IMR-90 (cell line): ENCODE measurements around the gene OR4B1. TPM values are rescaled to one million over a fixed set of nuclear protein-coding genes. Genes with fewer than 3 reads are reported as not detected.
A peak's percentile ranks its signal among the peaks of the same experiment; 100 is the strongest.

Experiments used
- ATAC-seq: fragments of 200-7000 bp; cut with Tn5 transposase; 2 replicates; pipeline ENCODE4 v1.9.1; 2020; ENCODE audit warnings: low read depth, mild to moderate bottlenecking, moderate library complexity
- BruUV-seq: library from RNA; stranded (reverse); fragments of 400-500 nt; replicated peaks from 2 replicates; lab custom pipeline; 2021; lab: Mats Ljungman, UMichigan
- CTCF ChIA-PET: fragments of 300-600 bp; formaldehyde crosslinking; extraction: SDS; loops from one replicate; lab custom pipeline; 2021; ENCODE audit warnings: antibody characterized with exemption; lab: Yijun Ruan, JAX
- POLR2A ChIA-PET: fragments of 300-600 bp; sonication (Branson Sonifier 250); formaldehyde crosslinking; loops from one replicate; lab custom pipeline; 2022; ENCODE audit warnings: antibody characterized with exemption; ENCODE audit not compliant: unreplicated experiment; lab: Charles Lee
- DNase-seq: peaks from one replicate; pipeline ENCODE4 v3.0.0; 2013
- H2AFZ ChIP-seq: replicated peaks from 2 replicates; pipeline ENCODE3; 2013; ENCODE audit warnings: low read length, mild to moderate bottlenecking; ENCODE audit not compliant: poor library complexity
- H2AK5ac ChIP-seq: 2 replicates; pipeline ENCODE4 v1.6.1; 2013; ENCODE audit warnings: low read depth, low read length, inconsistent platforms
- H2AK9ac ChIP-seq: replicated peaks from 2 replicates; pipeline ENCODE3; 2013; ENCODE audit warnings: mild to moderate bottlenecking, low read depth, low read length, moderate library complexity; ENCODE audit not compliant: poor library complexity
- H2BK120ac ChIP-seq: 2 replicates; pipeline ENCODE4 v1.6.1; 2013; ENCODE audit warnings: low read depth, low read length, inconsistent platforms
- H2BK15ac ChIP-seq: 3 replicates; pipeline ENCODE4 v1.6.1; 2013; ENCODE audit warnings: low read depth, low read length, inconsistent platforms
- H2BK20ac ChIP-seq: 2 replicates; pipeline ENCODE4 v1.6.1; 2013; ENCODE audit warnings: low read depth, mild to moderate bottlenecking, inconsistent platforms, low read length, moderate library complexity
- H2BK5ac ChIP-seq: 2 replicates; pipeline ENCODE4 v1.6.1; 2013; ENCODE audit warnings: mild to moderate bottlenecking, low read depth, low read length, inconsistent platforms; ENCODE audit not compliant: poor library complexity, severe bottlenecking
- H3K14ac ChIP-seq: replicated peaks from 2 replicates; pipeline ENCODE4 v1.6.1; 2013; ENCODE audit warnings: low read depth, low read length, inconsistent platforms
- H3K18ac ChIP-seq: 2 replicates; pipeline ENCODE4 v1.6.1; 2013; ENCODE audit warnings: low read depth, low read length, control low read depth
- H3K23ac ChIP-seq: 2 replicates; pipeline ENCODE4 v1.6.1; 2013; ENCODE audit warnings: low read depth, low read length, inconsistent platforms
- H3K27ac ChIP-seq: 2 replicates; pipeline ENCODE4 v1.5.1; 2013; ENCODE audit warnings: mild to moderate bottlenecking, control low read depth, low read length; ENCODE audit not compliant: insufficient read depth
- H3K27me3 ChIP-seq: 2 replicates; pipeline ENCODE4 v1.6.1; 2013; ENCODE audit warnings: low read length; ENCODE audit not compliant: control insufficient read depth, insufficient read depth
- H3K36me3 ChIP-seq: 2 replicates; pipeline ENCODE4 v1.6.1; 2013; ENCODE audit warnings: low read length, mixed read lengths; ENCODE audit not compliant: control insufficient read depth, insufficient read depth
- H3K4ac ChIP-seq: 2 replicates; pipeline ENCODE4 v1.6.1; 2013; ENCODE audit warnings: low read depth, low read length, inconsistent platforms
- H3K4me1 ChIP-seq: 2 replicates; pipeline ENCODE4 v1.6.1; 2013; ENCODE audit warnings: low read length, mixed read lengths; ENCODE audit not compliant: control insufficient read depth, insufficient read depth
- H3K4me2 ChIP-seq: 2 replicates; pipeline ENCODE4 v1.6.1; 2013; ENCODE audit warnings: low read depth, mild to moderate bottlenecking, control low read depth, low read length, moderate library complexity
- H3K4me3 ChIP-seq: 2 replicates; pipeline ENCODE4 v1.5.1; 2013; ENCODE audit warnings: low read depth, mild to moderate bottlenecking, control low read depth, low read length, moderate library complexity; ENCODE audit not compliant: insufficient read depth
- H3K56ac ChIP-seq: 2 replicates; pipeline ENCODE4 v1.6.1; 2013; ENCODE audit warnings: low read length, inconsistent platforms; ENCODE audit not compliant: insufficient read depth; ENCODE audit errors: extremely low read depth
- H3K79me1 ChIP-seq, 2 experiments: 2 replicates each; pipeline ENCODE4 v1.6.1; 2013; ENCODE audit warnings: low read length in 2 of 2, inconsistent platforms in 1 of 2, low read depth in 1 of 2
- H3K9ac ChIP-seq: 2 replicates; pipeline ENCODE4 v1.6.1; 2013; ENCODE audit warnings: low read depth, low read length, control low read depth
- H3K9me1 ChIP-seq: 2 replicates; pipeline ENCODE4 v1.6.1; 2013; ENCODE audit warnings: low read length, inconsistent platforms; ENCODE audit not compliant: insufficient read depth
- H3K9me3 ChIP-seq: 2 replicates; pipeline ENCODE4 v1.6.1; 2013; ENCODE audit warnings: low read length; ENCODE audit not compliant: control insufficient read depth, insufficient read depth
- H4K20me1 ChIP-seq: 2 replicates; pipeline ENCODE4 v1.6.1; 2013; ENCODE audit warnings: low read length, inconsistent platforms; ENCODE audit not compliant: insufficient read depth
- H4K5ac ChIP-seq: 2 replicates; pipeline ENCODE4 v1.6.1; 2013; ENCODE audit warnings: mild to moderate bottlenecking, low read depth, low read length, control low read depth
- H4K8ac ChIP-seq, 2 experiments: 2 replicates each; pipeline ENCODE4 v1.6.1; 2013; ENCODE audit warnings: low read depth in 2 of 2, low read length in 2 of 2, control low read depth in 1 of 2, inconsistent platforms in 1 of 2
- H4K91ac ChIP-seq: 2 replicates; pipeline ENCODE4 v1.6.1; 2013; ENCODE audit warnings: low read depth, low read length, inconsistent platforms; ENCODE audit not compliant: insufficient read depth
- BHLHE40 ChIP-seq: fragments of 150-350 bp; IDR thresholded peaks from 2 replicates; pipeline ENCODE4 v1.6.1; 2016; ENCODE audit warnings: mild to moderate bottlenecking, low read depth, low read length
- CHD1 ChIP-seq: IDR thresholded peaks from 2 replicates; pipeline ENCODE4 v1.6.1; 2012; ENCODE audit warnings: low read depth, low read length, improper control_type of control experiment
- ELK1 ChIP-seq: fragments of 150-350 bp; IDR thresholded peaks from 2 replicates; pipeline ENCODE4 v1.6.1; 2016; ENCODE audit warnings: low read depth, mild to moderate bottlenecking, low read length, moderate library complexity, borderline replicate concordance
- FOS ChIP-seq: fragments of 150-350 bp; IDR thresholded peaks from 2 replicates; pipeline ENCODE4 v1.6.1; 2016; ENCODE audit warnings: low read depth, low read length
- MAFK ChIP-seq: IDR thresholded peaks from 2 replicates; pipeline ENCODE4 v1.6.1; 2012; ENCODE audit warnings: low read depth, low read length, improper control_type of control experiment
- MAZ ChIP-seq: IDR thresholded peaks from 2 replicates; pipeline ENCODE4 v1.6.1; 2012; ENCODE audit warnings: low read depth, mild to moderate bottlenecking, low read length, improper control_type of control experiment, moderate library complexity, borderline replicate concordance
- RAD21 ChIP-seq: IDR thresholded peaks from 2 replicates; pipeline ENCODE4 v1.6.1; 2012; ENCODE audit warnings: low read length, improper control_type of control experiment
- RCOR1 ChIP-seq: IDR thresholded peaks from 2 replicates; pipeline ENCODE4 v1.6.1; 2012; ENCODE audit warnings: mild to moderate bottlenecking, low read length, improper control_type of control experiment; ENCODE audit not compliant: insufficient replicate concordance
- WGBS, 2 experiments: methylation state at CpG; one replicate each; pipeline versions ENCODE4 v1.1.5 to v1.1.7; 2013; ENCODE audit warnings: missing lambda C conversion rate in 2 of 2; ENCODE audit not compliant: insufficient read length in 1 of 2; ENCODE audit errors: extremely low coverage in 2 of 2; 5-methylcytosine and 5-hydroxymethylcytosine counted together
- dilution Hi-C: fragments of 300-500 bp; cut with HindIII; formaldehyde crosslinking; loops from one replicate; pipeline ENCODE4 v1.14.3; 2018; ENCODE audit warnings: low sequenced_read_pairs; ENCODE audit not compliant: unreplicated experiment
- in situ Hi-C: fragments of 300-500 bp; cut with MboI; formaldehyde crosslinking; loops from 3 replicates; pipeline ENCODE4 v1.14.3; 2019; ENCODE audit warnings: low sequenced_read_pairs, inconsistent platforms, mixed read lengths
- intact Hi-C: fragments of 100-400 bp; cut with micrococcal nuclease; formaldehyde crosslinking; loops from 2 replicates; pipeline ENCODE4 v1.10.0; 2022
- polyA plus RNA-seq, 3 experiments: library from polyadenylated mRNA; depleted of rRNA; stranded (reverse); fragments of >200 nt; gene quantifications; 2 replicates each; pipeline ENCODE4 v1.2.3, GENCODE V29; 2012; ENCODE audit warnings: low replicate concordance in 1 of 3
- total RNA-seq: library from RNA; depleted of rRNA; stranded (reverse); fragments of >200 nt; gene quantifications from 2 replicates; pipeline ENCODE4 v1.2.3, GENCODE V29; 2012

The OR4B1 gene
- total and polyA plus RNA-seq, 2 of the 4 experiments (the other 2 are of a cell fraction): not detected

GRCh38 chr11:48193876-48194275 lies 22.7 kb upstream of the OR4B1 start:
- dilution Hi-C loops: no loop called here

More at GRCh38 chr11:48193876-48194275, 22.7 kb upstream of the OR4B1 start:
- no peak overlapping the region for H2AK9ac ChIP-seq
- in situ Hi-C loops: no loop called here
- H3K36me3 ChIP-seq: no peaks in the 10 kb centered on the region
- 0 out of 2 replicates have a peak overlapping the region, but pooled peaks have one; percentile 14 for H3K56ac ChIP-seq
- peaks cover 2% of the 10 kb centered on the region; the same call in 1 of the 2 replicates for H3K4me1 ChIP-seq
- H4K5ac ChIP-seq: no peak overlapping the region
- no TSS peak for BruUV-seq
- no peak overlapping the region; the same call in 1 of the 2 replicates for H2BK120ac ChIP-seq
- H3K79me1 ChIP-seq: no peaks in the 10 kb centered on the region
- DNase-seq (peak; percentile 94), ATAC-seq (peak; percentile 100)
- WGBS, 2 experiments: no CpG with 5 or more reads among the region's 2 CpGs
- H3K4me3 ChIP-seq: no peak overlapping the region
- H2BK20ac ChIP-seq: no peak overlapping the region
- no peaks in the 10 kb centered on the region for H3K9me1 ChIP-seq
- H3K27me3 ChIP-seq: no peaks in the 10 kb centered on the region
- no peak overlapping the region for H3K18ac ChIP-seq
- peak overlapping the region; percentile 48 for H2BK5ac ChIP-seq
- peak; percentile 67 for TF ChIP-seq FOS
- TF ChIP-seq RAD21: no peak
- TF ChIP-seq MAFK: no peak
- TF ChIP-seq ELK1: no peak
- TF ChIP-seq MAZ: no peak
- TF ChIP-seq CHD1: no peak
- TF ChIP-seq RCOR1: no peak
- TF ChIP-seq BHLHE40: 0 out of 2 replicates have a peak, but pooled peaks have one; percentile 17
- no peak overlapping the region for H3K9ac ChIP-seq
- H3K27ac ChIP-seq: no peak overlapping the region
- no peak overlapping the region for H2AK5ac ChIP-seq
- no peak overlapping the region for H4K8ac ChIP-seq
- POLR2A ChIA-PET: no interaction called here
- no peaks in the 10 kb centered on the region for H4K20me1 ChIP-seq
- no peak overlapping the region for H2BK15ac ChIP-seq
- CTCF ChIA-PET: no interaction called here
- intact Hi-C loops: no loop called here
- no peaks in the 10 kb centered on the region for H3K9me3 ChIP-seq
- H2AFZ ChIP-seq: no peak overlapping the region
- peak overlapping the region; percentile 57; the same call in 1 of the 2 replicates for H3K4me2 ChIP-seq
- no peak overlapping the region for H3K23ac ChIP-seq
- H3K14ac ChIP-seq: no peak overlapping the region
- no peak overlapping the region for H3K4ac ChIP-seq
- no peak overlapping the region for H4K91ac ChIP-seq
